HG03432 (cell line): ENCODE data around the gene CBARP.
A peak's percentile ranks its signal among the peaks of the same experiment; 100 is the strongest.
"Not testable (repeated sequence)": the region's sequence is repeated elsewhere in the genome, so short reads cannot be mapped to it uniquely, and the experiment has no call there.

Experiments used
- ATAC-seq: cut with Tn5 transposase; IDR thresholded peaks from one replicate; pipeline ENCODE4 v1.9.1; 2021; ENCODE audit warnings: mild to moderate bottlenecking, moderate library complexity; ENCODE audit not compliant: unreplicated experiment

The CBARP gene

GRCh38 chr19:1214299-1214861, 23.4 kb downstream of the CBARP start:
- ATAC-seq, result no peak

- no peak for ATAC-seq
Measured at GRCh38 chr19:1213391-1214286, 24.2 kb downstream of the CBARP start.

DNA sequence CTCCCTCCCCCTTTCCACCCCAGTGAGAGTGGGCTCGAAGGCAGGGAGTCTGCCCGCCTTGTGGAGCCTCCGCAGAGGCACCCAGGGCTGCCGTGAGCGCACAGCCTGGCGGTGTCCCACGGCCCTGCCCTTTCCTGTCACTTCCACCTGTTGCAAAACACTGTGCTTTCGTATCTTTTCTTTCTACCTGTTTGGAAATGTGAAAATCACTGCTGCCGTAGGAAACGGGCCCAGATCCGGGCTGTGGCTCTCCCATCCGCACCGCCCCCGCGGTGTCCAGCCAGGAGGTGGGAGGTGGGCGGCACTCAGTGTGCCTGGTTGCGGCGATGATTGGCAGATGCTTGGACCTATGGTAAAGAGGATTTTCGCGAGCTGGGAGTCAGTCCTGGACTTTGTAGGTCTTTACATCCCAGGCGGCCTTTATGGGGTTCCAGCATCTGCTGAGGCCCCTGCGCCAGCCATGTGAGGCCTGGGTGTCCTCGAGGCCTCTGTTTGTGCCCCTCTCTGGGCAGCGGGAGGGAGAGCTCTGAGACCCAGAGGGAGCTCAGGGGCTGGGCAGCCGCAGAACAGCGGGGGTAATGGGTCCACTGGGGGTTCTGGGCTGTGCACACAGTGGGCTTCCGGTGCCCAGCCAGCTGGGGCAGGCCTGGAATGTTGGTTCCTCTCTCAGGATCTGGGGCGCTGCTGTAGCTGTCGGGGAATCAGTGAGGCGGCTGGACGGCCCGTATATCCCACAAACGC, 26.1 kb downstream of the CBARP start:
- no peak for ATAC-seq

GRCh38 chr19:1210227-1210538, 27.6 kb downstream of the CBARP start:
- ATAC-seq, result no peak

- ATAC-seq, result not testable (repeated sequence)
Measured at GRCh38 chr19:1208830-1209229, 29.0 kb downstream of the CBARP start.

GRCh38 chr19:1206864-1207450, 30.8 kb downstream of the CBARP start:
- ATAC-seq, result no peak

GRCh38 chr19:1206150-1206863, 31.5 kb downstream of the CBARP start:
- ATAC-seq, result peak; percentile 10

- ATAC-seq, result peak; percentile 86
Measured at GRCh38 chr19:1205114-1206099, 32.4 kb downstream of the CBARP start, which contains the start of gene STK11. TSS of gene STK11 (plus strand) at chr19:1205778. CDS start at chr19:1206914, 1,136 bp downstream.

DNA sequence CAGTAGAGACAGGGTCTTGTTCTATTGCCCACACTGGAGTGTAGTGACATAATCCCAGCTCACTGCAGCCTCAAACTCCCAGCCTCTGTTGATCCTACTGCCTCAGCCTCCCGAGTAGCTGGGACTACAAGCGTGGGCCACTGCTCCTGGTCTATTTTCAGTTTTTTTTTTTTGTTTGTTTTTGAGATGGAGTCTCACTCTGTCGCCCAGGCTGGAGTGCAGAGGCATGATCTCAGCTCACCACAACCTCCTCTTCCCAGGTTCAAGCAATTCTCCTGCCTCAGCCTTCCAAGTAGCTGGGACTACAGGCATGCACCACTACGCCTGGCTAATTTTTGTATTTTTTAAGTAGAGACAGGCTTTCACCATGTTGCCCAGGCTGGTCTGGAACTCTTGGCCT, 37.2 kb downstream of the CBARP start:
- not testable (repeated sequence) for ATAC-seq

DNA sequence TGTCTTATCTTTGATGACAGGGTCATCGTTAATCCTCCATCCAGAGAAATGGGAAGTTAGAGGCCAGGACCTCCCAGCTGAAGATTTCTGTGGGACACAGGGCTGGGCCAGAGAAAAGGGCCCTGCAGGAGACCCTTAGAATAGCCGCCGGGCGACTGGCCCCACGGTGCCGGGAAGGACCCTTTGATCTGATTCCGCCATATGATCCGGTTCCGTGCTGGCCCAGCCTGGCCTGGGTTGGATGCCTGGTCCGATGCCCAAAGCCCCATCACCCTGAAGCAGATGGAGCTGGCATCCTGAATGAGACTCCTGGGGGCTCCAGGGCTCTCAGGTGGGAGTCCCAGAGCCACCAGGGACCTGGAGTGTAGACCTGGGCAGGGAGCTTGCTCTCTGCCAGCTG, 38.3 kb downstream of the CBARP start:
- no peak for ATAC-seq

DNA sequence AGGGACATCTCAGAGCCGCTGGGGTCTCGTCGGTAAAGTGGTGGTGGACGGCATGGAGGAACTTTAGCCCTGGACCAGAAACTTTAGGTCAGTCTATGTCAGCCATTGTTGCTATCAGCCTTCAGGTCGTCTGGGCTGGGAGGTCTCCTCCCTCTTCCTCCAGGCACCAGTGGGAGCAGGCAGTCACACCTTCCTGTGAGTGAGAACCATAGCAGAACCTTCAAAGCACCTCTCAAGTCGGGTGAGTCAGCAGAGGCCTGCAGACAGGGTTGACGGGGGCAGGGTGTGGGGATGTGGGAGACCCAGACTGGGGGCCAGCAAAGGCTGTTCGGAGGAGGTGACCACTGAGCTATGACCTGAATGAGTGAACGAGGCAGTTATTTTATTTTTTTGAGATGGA, 48.4 kb downstream of the CBARP start:
- ATAC-seq, result no peak

GRCh38 chr19:1183543-1184172, 54.1 kb downstream of the CBARP start:
- ATAC-seq, result peak; percentile 51

GRCh38 chr19:1182727-1183126, 55.1 kb downstream of the CBARP start:
- no peak for ATAC-seq

- no peak for ATAC-seq
Measured at GRCh38 chr19:1182068-1182467, 55.7 kb downstream of the CBARP start.

DNA sequence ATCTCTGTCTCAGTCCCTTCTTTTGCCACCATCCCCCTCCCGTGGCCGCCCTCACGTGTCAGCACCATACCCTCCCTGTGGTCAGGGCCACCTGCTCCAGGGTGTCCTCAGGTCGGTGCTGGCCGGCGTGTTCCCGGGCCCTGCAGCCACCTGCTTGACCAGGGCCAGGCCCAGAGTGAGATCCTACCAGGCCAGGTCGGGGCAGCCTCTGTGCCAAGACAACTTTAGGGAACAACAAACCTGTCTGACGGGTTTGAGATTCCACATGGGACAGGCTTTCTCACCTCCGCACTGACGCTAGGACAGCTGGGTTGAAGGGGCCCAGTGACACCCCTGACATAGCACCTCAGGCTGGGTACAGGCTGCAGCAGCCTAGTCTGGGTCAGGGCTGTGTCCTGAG, 56.2 kb downstream of the CBARP start:
- no peak for ATAC-seq
